HEK293T (cell line): ENCODE measurements around the gene CENPB.

ENCODE experiments used
- ARNT ChIP-seq: fragments of 450-650 bp; IDR thresholded peaks from 2 replicates; pipeline ENCODE4 v1.6.1; 2017; ENCODE audit warnings: mild to moderate bottlenecking
- BHLHE40 ChIP-seq: fragments of 450-650 bp; IDR thresholded peaks from 2 replicates; pipeline ENCODE4 v1.6.1; 2016; ENCODE audit warnings: mild to moderate bottlenecking, moderate library complexity, borderline replicate concordance
- FOXA1 ChIP-seq: fragments of 450-650 bp; IDR thresholded peaks from 2 replicates; pipeline ENCODE4 v1.6.1; 2016; ENCODE audit warnings: mild to moderate bottlenecking
- FOXK2 ChIP-seq: fragments of 450-650 bp; IDR thresholded peaks from 2 replicates; pipeline ENCODE4 v1.6.1; 2016; ENCODE audit warnings: mild to moderate bottlenecking
- FOXM1 ChIP-seq: fragments of 450-650 bp; IDR thresholded peaks from 2 replicates; pipeline ENCODE4 v1.6.1; 2017; ENCODE audit warnings: mild to moderate bottlenecking, borderline replicate concordance
- L3MBTL2 ChIP-seq: fragments of 450-650 bp; conservative IDR thresholded peaks from 2 replicates; pipeline ENCODE4 v1.6.1; 2016; ENCODE audit warnings: mild to moderate bottlenecking
- NFRKB ChIP-seq: fragments of 450-650 bp; IDR thresholded peaks from 2 replicates; pipeline ENCODE4 v1.6.1; 2016; ENCODE audit warnings: mild to moderate bottlenecking, moderate library complexity
- ZNF384 ChIP-seq: fragments of 450-650 bp; IDR thresholded peaks from 2 replicates; pipeline ENCODE4 v1.6.1; 2016

GRCh38 chr20:3751675-3752385 lies 34.7 kb downstream of the CENPB start:
- TF ChIP-seq NFRKB (no peak), ARNT (no peak), BHLHE40 (no peak), FOXK2 (no peak), FOXA1 (no peak), ZNF384 (no peak), L3MBTL2 (no peak), FOXM1 (no peak)
